CD4-positive, alpha-beta memory T cell (primary cell): ENCODE results near the gene TRIP11. TPM values are rescaled to one million over a fixed set of nuclear protein-coding genes. Genes with fewer than 3 reads are reported as not detected.
A peak's percentile ranks its signal among the peaks of the same experiment; 100 is the strongest.

Source experiments
- CTCF ChIA-PET: fragments of 350-600 bp; sonication (Branson Sonifier 250); formaldehyde crosslinking; loops from one replicate; lab custom pipeline; 2021; ENCODE audit warnings: inconsistent platforms; ENCODE audit not compliant: partially characterized antibody; lab: Charles Lee
- POLR2A ChIA-PET: fragments of 350-600 bp; sonication (Branson Sonifier 250); formaldehyde crosslinking; loops from one replicate; lab custom pipeline; 2021; ENCODE audit not compliant: partially characterized antibody; lab: Charles Lee
- DNase-seq, 5 donors: peaks; one replicate each; pipeline versions ENCODE4 v3.0.0 to v3.0.0-alpha.2; 2020 to 2022; ENCODE audit warnings: mixed read lengths in 1 of 5
- H3K27ac ChIP-seq: one replicate; pipeline ENCODE4 v1.7.0; 2013; ENCODE audit warnings: low read depth, low read length
- H3K27me3 ChIP-seq: 2 replicates; pipeline ENCODE4 v1.7.0; 2013; ENCODE audit warnings: mild to moderate bottlenecking, low read length, moderate library complexity; ENCODE audit not compliant: insufficient read depth
- H3K36me3 ChIP-seq: 2 replicates; pipeline ENCODE4 v1.7.0; 2013; ENCODE audit warnings: mild to moderate bottlenecking, low read length, moderate library complexity; ENCODE audit not compliant: insufficient read depth
- H3K4me1 ChIP-seq: 2 replicates; pipeline ENCODE4 v1.7.0; 2013; ENCODE audit warnings: mild to moderate bottlenecking, low read length, moderate library complexity; ENCODE audit not compliant: insufficient read depth
- H3K4me3 ChIP-seq, 2 donors: one replicate each; pipeline ENCODE4 v1.7.0; 2013; ENCODE audit warnings: low read length in 2 of 2, mild to moderate bottlenecking in 1 of 2
- H3K9me3 ChIP-seq, 2 donors: one replicate each; pipeline ENCODE4 v1.7.0; 2013; ENCODE audit warnings: low read length in 2 of 2, control low read depth in 1 of 2; ENCODE audit not compliant: control insufficient read depth in 1 of 2
- H3K27ac Mint-ChIP-seq, 7 donors: one replicate each; pipeline ENCODE4 v1.8.0; 2020 to 2021; ENCODE audit warnings: mixed read lengths in 7 of 7, mild to moderate bottlenecking in 6 of 7, inconsistent platforms in 3 of 7, moderate library complexity in 3 of 7
- H3K27me3 Mint-ChIP-seq, 2 donors: one replicate each; pipeline ENCODE4 v1.8.0; 2020 to 2021; ENCODE audit warnings: mixed read lengths in 2 of 2
- H3K36me3 Mint-ChIP-seq, 2 donors: one replicate each; pipeline ENCODE4 v1.8.0; 2020 to 2021; ENCODE audit warnings: mixed read lengths in 2 of 2, inconsistent platforms in 1 of 2, mild to moderate bottlenecking in 1 of 2
- H3K4me1 Mint-ChIP-seq, 4 donors: one replicate each; pipeline ENCODE4 v1.8.0; 2020 to 2021; ENCODE audit warnings: mixed read lengths in 4 of 4, mild to moderate bottlenecking in 1 of 4
- H3K4me3 Mint-ChIP-seq, 8 donors: one replicate each; pipeline ENCODE4 v1.8.0; 2020 to 2021; ENCODE audit warnings: mixed read lengths in 8 of 8, mild to moderate bottlenecking in 7 of 8, moderate library complexity in 6 of 8, inconsistent platforms in 3 of 8
- H3K9me3 Mint-ChIP-seq, 8 donors: one replicate each; pipeline ENCODE4 v1.8.0; 2020 to 2021; ENCODE audit warnings: mixed read lengths in 8 of 8, mild to moderate bottlenecking in 5 of 8, inconsistent platforms in 3 of 8, moderate library complexity in 1 of 8
- intact Hi-C: fragments of 100-400 bp; cut with micrococcal nuclease; formaldehyde crosslinking; loops from one replicate; pipeline ENCODE4 v1.15.1; 2023
- polyA plus RNA-seq, 2 donors: library from polyadenylated mRNA; unstranded; fragments of 300-500 nt; fragmentation: Illumina TruSeq; gene quantifications; one replicate each; pipeline ENCODE4 v1.2.3, GENCODE V29; 2021
- total RNA-seq, 2 experiments: library from RNA; stranded (reverse); gene quantifications; one replicate each; pipeline ENCODE4 v1.2.3, GENCODE V29; 2021

TRIP11 gene
- total and polyA plus RNA-seq, 4 experiments from 2014 or later: 24.6 to 77.2 (median 68.3) TPM

GRCh38 chr14:91977884-91978283, 62.0 kb downstream of the TRIP11 start:
- ChIA-PET POLR2A (interaction anchor here (0.6 kb wide), 1 partner anchor 19 kb away, joined by 3 read pairs; no protein-coding TSS in a partner anchor), CTCF (interaction anchor here (0.8 to 2.9 kb wide), 2 partner anchors 19 to 213 kb away, joined by 3 to 12 read pairs; no protein-coding TSS in a partner anchor)
- Mint-ChIP-seq H3K4me3 (no peak overlapping the region), H3K27me3 (no peaks in the 10 kb centered on the region), H3K27ac (peak overlapping the region in 3 of 7 donors; percentile 50 to 72 (median 57)), H3K4me1 (peaks cover 4 to 7% (median 6%) of the 10 kb centered on the region in 4 donors), H3K9me3 (no peaks in the 10 kb centered on the region), H3K36me3 (peaks cover 22 to 53% of the 10 kb centered on the region in 2 donors)
- Histone ChIP-seq H3K9me3 (no peaks in the 10 kb centered on the region), H3K27me3 (no peaks in the 10 kb centered on the region), H3K36me3 (peaks cover 12% of the 10 kb centered on the region), H3K4me3 (no peak overlapping the region), H3K27ac (no peak overlapping the region), H3K4me1 (no peaks in the 10 kb centered on the region)
- no peak for DNase-seq
- intact Hi-C loops: loop anchor here (10.0 kb wide), 1 partner anchor 193 kb away; no protein-coding TSS in a partner anchor

- CTCF ChIA-PET: interaction anchor here (1.3 to 2.9 kb wide), 3 partner anchors 14 to 130 kb away, joined by 5 to 12 read pairs (median 5); partner anchors contain the start of gene ATXN3
- H3K4me3 Mint-ChIP-seq: no peak overlapping the region
- H3K36me3 ChIP-seq: peaks cover 17% of the 10 kb centered on the region
Observed at GRCh38 chr14:91975763-91976162, 64.1 kb downstream of the TRIP11 start.

GRCh38 chr14:91971188-91971778, 68.6 kb downstream of the TRIP11 start:
- no peak overlapping the region for H3K27ac ChIP-seq
- Mint-ChIP-seq H3K27me3 (no peaks in the 10 kb centered on the region), H3K4me1 (peaks cover 8 to 12% (median 9%) of the 10 kb centered on the region in 4 donors), H3K27ac (peak overlapping the region in 1 of 7 donors; percentile 19), H3K36me3 (peaks cover 37 to 59% of the 10 kb centered on the region in 2 donors), H3K4me3 (no peak overlapping the region), H3K9me3 (no peaks in the 10 kb centered on the region)
- H3K4me1 ChIP-seq: peaks cover 13% of the 10 kb centered on the region
- no peak for DNase-seq
- no peak overlapping the region for H3K4me3 ChIP-seq
- CTCF ChIA-PET: no interaction called here
- peaks cover 16% of the 10 kb centered on the region for H3K36me3 ChIP-seq
- H3K27me3 ChIP-seq: no peaks in the 10 kb centered on the region
- no peaks in the 10 kb centered on the region for H3K9me3 ChIP-seq
- intact Hi-C loops: loop anchor here (10.0 kb wide), 1 partner anchor 186 kb away; no protein-coding TSS in a partner anchor
- POLR2A ChIA-PET: no interaction called here

More at GRCh38 chr14:91975763-91976162, 64.1 kb downstream of the TRIP11 start:
- Histone ChIP-seq H3K4me3 (no peak overlapping the region), H3K4me1 (no peaks in the 10 kb centered on the region), H3K27ac (no peak overlapping the region), H3K9me3 (no peaks in the 10 kb centered on the region), H3K27me3 (no peaks in the 10 kb centered on the region)
- Mint-ChIP-seq H3K9me3 (no peaks in the 10 kb centered on the region), H3K27me3 (no peaks in the 10 kb centered on the region), H3K27ac (no peak overlapping the region), H3K36me3 (peaks cover 24 to 61% of the 10 kb centered on the region in 2 donors), H3K4me1 (peaks cover 0 to 6% (median 4%) of the 10 kb centered on the region in 4 donors)
- POLR2A ChIA-PET: interaction anchor here (0.8 to 1.1 kb wide), 2 partner anchors 21 to 104 kb away, joined by 3 read pairs; no protein-coding TSS in a partner anchor
- intact Hi-C loops: loop anchor here (10.0 kb wide), 1 partner anchor 191 kb away; no protein-coding TSS in a partner anchor
- no peak for DNase-seq

GRCh38 chr14:91968280-91968679, 71.6 kb downstream of the TRIP11 start:
- no peaks in the 10 kb centered on the region for H3K9me3 ChIP-seq
- Mint-ChIP-seq H3K4me1 (peaks cover 8 to 10% (median 9%) of the 10 kb centered on the region in 4 donors), H3K4me3 (peak overlapping the region in 5 of 8 donors; percentile 13 to 65 (median 17)), H3K36me3 (peaks cover 30 to 41% of the 10 kb centered on the region in 2 donors), H3K27ac (peak overlapping the region; percentile 9 to 90 (median 78)), H3K9me3 (no peaks in the 10 kb centered on the region), H3K27me3 (no peaks in the 10 kb centered on the region)
- no peak overlapping the region for H3K27ac ChIP-seq
- CTCF ChIA-PET: interaction anchor here (1.4 kb wide), 1 partner anchor 29 kb away, joined by 5 read pairs; no protein-coding TSS in a partner anchor
- no peak overlapping the region for H3K4me3 ChIP-seq
- intact Hi-C loops: no loop called here
- POLR2A ChIA-PET: no interaction called here
- DNase-seq: peak; percentile 23 to 45 (median 36)
- H3K27me3 ChIP-seq: no peaks in the 10 kb centered on the region
- peaks cover 13% of the 10 kb centered on the region for H3K4me1 ChIP-seq
- H3K36me3 ChIP-seq: peaks cover 12% of the 10 kb centered on the region

- no peaks in the 10 kb centered on the region for H3K27me3 ChIP-seq
- H3K27ac Mint-ChIP-seq: peak overlapping the region in 1 of 7 donors; percentile 8
- H3K9me3 ChIP-seq: no peaks in the 10 kb centered on the region
- intact Hi-C loops: no loop called here
- peaks cover 16 to 19% of the 10 kb centered on the region in 2 donors for H3K36me3 Mint-ChIP-seq
- CTCF ChIA-PET: no interaction called here
- H3K4me1 Mint-ChIP-seq: peaks cover 8 to 10% (median 9%) of the 10 kb centered on the region in 4 donors
- no peaks in the 10 kb centered on the region for H3K27me3 Mint-ChIP-seq
- H3K4me3 Mint-ChIP-seq: no peak overlapping the region
- no peak for DNase-seq
- no peak overlapping the region for H3K27ac ChIP-seq
- no peaks in the 10 kb centered on the region for H3K36me3 ChIP-seq
- peaks cover 13% of the 10 kb centered on the region for H3K4me1 ChIP-seq
- POLR2A ChIA-PET: interaction anchor here (1.2 kb wide), 1 partner anchor 9 kb away, joined by 4 read pairs; no protein-coding TSS in a partner anchor
- no peaks in the 10 kb centered on the region for H3K9me3 Mint-ChIP-seq
- no peak overlapping the region for H3K4me3 ChIP-seq
Observed at GRCh38 chr14:91964724-91965123, 75.1 kb downstream of the TRIP11 start.

- CTCF ChIA-PET: no interaction called here
- peak overlapping the region in 1 of 7 donors; percentile 23 for H3K27ac Mint-ChIP-seq
- no peaks in the 10 kb centered on the region for H3K9me3 Mint-ChIP-seq
Observed at GRCh38 chr14:91964011-91964410, 75.8 kb downstream of the TRIP11 start.

GRCh38 chr14:91963465-91963864, 76.4 kb downstream of the TRIP11 start:
- H3K36me3 Mint-ChIP-seq: peaks cover 7 to 9% of the 10 kb centered on the region in 2 donors
- intact Hi-C loops: no loop called here
- no peaks in the 10 kb centered on the region for H3K27me3 Mint-ChIP-seq

More at GRCh38 chr14:91964011-91964410, 75.8 kb downstream of the TRIP11 start:
- peaks cover 12 to 15% of the 10 kb centered on the region in 2 donors for H3K36me3 Mint-ChIP-seq
- no peak overlapping the region for H3K4me3 Mint-ChIP-seq
- H3K27me3 Mint-ChIP-seq: no peaks in the 10 kb centered on the region
- Histone ChIP-seq H3K4me1 (peaks cover 11% of the 10 kb centered on the region), H3K9me3 (no peaks in the 10 kb centered on the region), H3K36me3 (no peaks in the 10 kb centered on the region), H3K27ac (no peak overlapping the region), H3K4me3 (no peak overlapping the region), H3K27me3 (no peaks in the 10 kb centered on the region)
- intact Hi-C loops: no loop called here
- peaks cover 8 to 9% (median 8%) of the 10 kb centered on the region in 4 donors for H3K4me1 Mint-ChIP-seq
- DNase-seq: no peak
- POLR2A ChIA-PET: interaction anchor here (1.2 kb wide), 1 partner anchor 10 kb away, joined by 4 read pairs; no protein-coding TSS in a partner anchor

More at GRCh38 chr14:91963465-91963864, 76.4 kb downstream of the TRIP11 start:
- H3K36me3 ChIP-seq: no peaks in the 10 kb centered on the region
- no peak overlapping the region for H3K27ac Mint-ChIP-seq
- H3K9me3 Mint-ChIP-seq: no peaks in the 10 kb centered on the region
- no peak overlapping the region for H3K27ac ChIP-seq
- H3K4me1 ChIP-seq: peaks cover 6% of the 10 kb centered on the region
- DNase-seq: no peak
- CTCF ChIA-PET: interaction anchor here (1.2 kb wide), 1 partner anchor 52 kb away, joined by 4 read pairs; no protein-coding TSS in a partner anchor
- no peaks in the 10 kb centered on the region for H3K27me3 ChIP-seq
- no peaks in the 10 kb centered on the region for H3K9me3 ChIP-seq
- POLR2A ChIA-PET: interaction anchor here (1.2 kb wide), 1 partner anchor 10 kb away, joined by 4 read pairs; no protein-coding TSS in a partner anchor
- H3K4me1 Mint-ChIP-seq: peaks cover 3 to 5% (median 3%) of the 10 kb centered on the region in 4 donors
- no peak overlapping the region for H3K4me3 Mint-ChIP-seq
- H3K4me3 ChIP-seq: no peak overlapping the region
